ENCODE data around the gene USP9X. TPM values are rescaled to one million over a fixed set of nuclear protein-coding genes. Genes with fewer than 3 reads are reported as not detected.
A peak's percentile ranks its signal among the peaks of the same experiment; 100 is the strongest.
"Not testable (repeated sequence)": the region's sequence is repeated elsewhere in the genome, so short reads cannot be mapped to it uniquely, and the experiment has no call there.

The USP9X gene
- total and polyA plus RNA-seq, 4 experiments from 2014 or later: 12.9 to 78.2 (median 53.4) TPM

GRCh38 chrX:41178201-41178600 is 93.0 kb downstream of the USP9X start:
- intact Hi-C loops (cut with micrococcal nuclease): no loop called here
- H3K27me3 Mint-ChIP-seq: no peaks in the 10 kb centered on the region
- POLR2A ChIA-PET (ENCODE audit: partially characterized antibody): no interaction called here
- Histone ChIP-seq H3K4me3 (ENCODE audit: low read length in 2 of 2) (no peak overlapping the region), H3K36me3 (ENCODE audit: insufficient read depth, low read length) (peaks cover 8% of the 10 kb centered on the region), H3K27me3 (ENCODE audit: insufficient read depth, low read length) (no peaks in the 10 kb centered on the region), H3K4me1 (ENCODE audit: insufficient read depth, low read length) (peaks cover 21% of the 10 kb centered on the region), H3K27ac (ENCODE audit: low read depth, low read length) (no peak overlapping the region), H3K9me3 (ENCODE audit: control insufficient read depth in 1 of 2, low read length in 2 of 2) (no peaks in the 10 kb centered on the region)
- peak overlapping the region in 4 of 8 donors; percentile 3 to 52 (median 30) for H3K4me3 Mint-ChIP-seq
- H3K36me3 Mint-ChIP-seq: peaks cover 34 to 39% of the 10 kb centered on the region in 2 donors
- H3K9me3 Mint-ChIP-seq: no peaks in the 10 kb centered on the region
- CTCF ChIA-PET (ENCODE audit: partially characterized antibody): interaction anchor here (0.7 to 1.1 kb wide), 2 partner anchors 24 to 33 kb away, joined by 3 to 4 read pairs; no protein-coding TSS in a partner anchor
- peak; percentile 4 to 28 (median 15) for DNase-seq
- peaks cover 29 to 48% (median 40%) of the 10 kb centered on the region in 4 donors for H3K4me1 Mint-ChIP-seq
- peak overlapping the region in 3 of 7 donors; percentile 10 to 38 (median 19) for H3K27ac Mint-ChIP-seq

- ChIA-PET CTCF (ENCODE audit: partially characterized antibody) (interaction anchor here (0.7 to 3.9 kb wide), 26 partner anchors 8 to 514 kb away, joined by 3 to 26 read pairs (median 4); no protein-coding TSS in a partner anchor), POLR2A (ENCODE audit: partially characterized antibody) (interaction anchor here (1.8 kb wide), 1 partner anchor 262 kb away, joined by 5 read pairs; no protein-coding TSS in a partner anchor)
- H3K4me1 Mint-ChIP-seq: peaks cover 32 to 48% (median 40%) of the 10 kb centered on the region in 4 donors
- intact Hi-C loops (cut with micrococcal nuclease): loop anchor here (1.0 kb wide), 2 partner anchors 73 to 262 kb away; no protein-coding TSS in a partner anchor
- peaks cover 9% of the 10 kb centered on the region for H3K36me3 ChIP-seq (ENCODE audit: insufficient read depth, low read length)
- H3K4me3 ChIP-seq (ENCODE audit: low read length in 2 of 2): no peak overlapping the region
- no peak overlapping the region for H3K27ac ChIP-seq (ENCODE audit: low read depth, low read length)
- no peaks in the 10 kb centered on the region for H3K9me3 ChIP-seq (ENCODE audit: control insufficient read depth in 1 of 2, low read length in 2 of 2)
- H3K27ac Mint-ChIP-seq: peak overlapping the region in 6 of 7 donors; percentile 0 to 41 (median 28)
- no peaks in the 10 kb centered on the region for H3K27me3 ChIP-seq (ENCODE audit: insufficient read depth, low read length)
- peak overlapping the region in 2 of 8 donors; percentile 30 to 32 for H3K4me3 Mint-ChIP-seq
- DNase-seq: peak; percentile 47 to 60 (median 55)
- H3K4me1 ChIP-seq (ENCODE audit: insufficient read depth, low read length): peaks cover 21% of the 10 kb centered on the region
- H3K27me3 Mint-ChIP-seq: no peaks in the 10 kb centered on the region
- no peaks in the 10 kb centered on the region for H3K9me3 Mint-ChIP-seq
- H3K36me3 Mint-ChIP-seq: peaks cover 38 to 40% of the 10 kb centered on the region in 2 donors
These were observed 95.1 kb downstream of the USP9X start for GRCh38 chrX:41180194-41180908.

GRCh38 chrX:41184312-41184711 is 99.1 kb downstream of the USP9X start:
- Mint-ChIP-seq H3K9me3 (no peaks in the 10 kb centered on the region), H3K4me3 (no peak overlapping the region), H3K27me3 (no peaks in the 10 kb centered on the region), H3K4me1 (peaks cover 15 to 22% (median 18%) of the 10 kb centered on the region in 4 donors), H3K27ac (peak overlapping the region in 1 of 7 donors; percentile 77), H3K36me3 (peaks cover 54 to 64% of the 10 kb centered on the region in 2 donors)
- ChIA-PET CTCF (ENCODE audit: partially characterized antibody) (no interaction called here), POLR2A (ENCODE audit: partially characterized antibody) (no interaction called here)
- no peak overlapping the region for H3K4me3 ChIP-seq (ENCODE audit: low read length in 2 of 2)
- intact Hi-C loops (cut with micrococcal nuclease): no loop called here
- DNase-seq: no peak
- peaks cover 23% of the 10 kb centered on the region for H3K36me3 ChIP-seq (ENCODE audit: insufficient read depth, low read length)
- no peak overlapping the region for H3K27ac ChIP-seq (ENCODE audit: low read depth, low read length)
- no peaks in the 10 kb centered on the region for H3K9me3 ChIP-seq (ENCODE audit: control insufficient read depth in 1 of 2, low read length in 2 of 2)
- peaks cover 8% of the 10 kb centered on the region for H3K4me1 ChIP-seq (ENCODE audit: insufficient read depth, low read length)
- H3K27me3 ChIP-seq (ENCODE audit: insufficient read depth, low read length): no peaks in the 10 kb centered on the region

GRCh38 chrX:41186946-41187345 is 101.7 kb downstream of the USP9X start:
- H3K36me3 Mint-ChIP-seq: peaks cover 60 to 77% of the 10 kb centered on the region in 2 donors
- intact Hi-C loops (cut with micrococcal nuclease): not testable (repeated sequence)

GRCh38 chrX:41189156-41189555 is 103.9 kb downstream of the USP9X start:
- no peak overlapping the region for H3K4me3 ChIP-seq (ENCODE audit: low read length in 2 of 2)
- no peak overlapping the region for H3K27ac ChIP-seq (ENCODE audit: low read depth, low read length)
- Mint-ChIP-seq H3K27ac (no peak overlapping the region), H3K27me3 (no peaks in the 10 kb centered on the region), H3K9me3 (no peaks in the 10 kb centered on the region), H3K36me3 (peaks cover 64 to 73% of the 10 kb centered on the region in 2 donors), H3K4me3 (no peak overlapping the region), H3K4me1 (peaks cover 0 to 8% (median 3%) of the 10 kb centered on the region in 4 donors)
- H3K4me1 ChIP-seq (ENCODE audit: insufficient read depth, low read length): no peaks in the 10 kb centered on the region
- no peaks in the 10 kb centered on the region for H3K9me3 ChIP-seq (ENCODE audit: control insufficient read depth in 1 of 2, low read length in 2 of 2)
- POLR2A ChIA-PET (ENCODE audit: partially characterized antibody): no interaction called here
- intact Hi-C loops (cut with micrococcal nuclease): no loop called here
- H3K36me3 ChIP-seq (ENCODE audit: insufficient read depth, low read length): peaks cover 33% of the 10 kb centered on the region
- DNase-seq: no peak
- CTCF ChIA-PET (ENCODE audit: partially characterized antibody): interaction anchor here (1.0 kb wide), 1 partner anchor 9 kb away, joined by 4 read pairs; no protein-coding TSS in a partner anchor
- no peaks in the 10 kb centered on the region for H3K27me3 ChIP-seq (ENCODE audit: insufficient read depth, low read length)

More at GRCh38 chrX:41186946-41187345, 101.7 kb downstream of the USP9X start:
- H3K9me3 Mint-ChIP-seq; H3K4me3 Mint-ChIP-seq; H3K27me3 ChIP-seq (ENCODE audit: insufficient read depth, low read length); H3K27me3 Mint-ChIP-seq; CTCF ChIA-PET (ENCODE audit: partially characterized antibody); H3K4me1 ChIP-seq (ENCODE audit: insufficient read depth, low read length); H3K27ac ChIP-seq (ENCODE audit: low read depth, low read length); H3K4me3 ChIP-seq (ENCODE audit: low read length in 2 of 2); DNase-seq; H3K9me3 ChIP-seq (ENCODE audit: control insufficient read depth in 1 of 2, low read length in 2 of 2); POLR2A ChIA-PET (ENCODE audit: partially characterized antibody): not testable (repeated sequence)
- peaks cover 33% of the 10 kb centered on the region for H3K36me3 ChIP-seq (ENCODE audit: insufficient read depth, low read length)
- Mint-ChIP-seq H3K27ac (peak overlapping the region in 1 of 7 donors; percentile 72), H3K4me1 (peaks cover 4 to 12% (median 5%) of the 10 kb centered on the region in 4 donors)

- H3K36me3 Mint-ChIP-seq: peaks cover 55 to 62% of the 10 kb centered on the region in 2 donors
- Histone ChIP-seq H3K36me3 (ENCODE audit: insufficient read depth, low read length) (peaks cover 16% of the 10 kb centered on the region), H3K9me3 (ENCODE audit: control insufficient read depth in 1 of 2, low read length in 2 of 2) (no peaks in the 10 kb centered on the region)
These were observed 107.6 kb downstream of the USP9X start for GRCh38 chrX:41192880-41193279.

GRCh38 chrX:41198410-41198809 is 113.2 kb downstream of the USP9X start:
- H3K27ac Mint-ChIP-seq: no peak overlapping the region
- ChIA-PET CTCF (ENCODE audit: partially characterized antibody) (no interaction called here), POLR2A (ENCODE audit: partially characterized antibody) (no interaction called here)
- no peak overlapping the region for H3K4me3 Mint-ChIP-seq
- DNase-seq: no peak
- intact Hi-C loops (cut with micrococcal nuclease): no loop called here
- H3K4me1 ChIP-seq (ENCODE audit: insufficient read depth, low read length): no peaks in the 10 kb centered on the region
- peaks cover 9% of the 10 kb centered on the region for H3K36me3 ChIP-seq (ENCODE audit: insufficient read depth, low read length)
- H3K27me3 ChIP-seq (ENCODE audit: insufficient read depth, low read length): no peaks in the 10 kb centered on the region
- peaks cover 0 to 4% (median 0%) of the 10 kb centered on the region in 8 donors for H3K9me3 Mint-ChIP-seq
- H3K4me3 ChIP-seq (ENCODE audit: low read length in 2 of 2): no peak overlapping the region
- H3K27me3 Mint-ChIP-seq: no peaks in the 10 kb centered on the region
- H3K4me1 Mint-ChIP-seq: peaks cover 2 to 11% (median 3%) of the 10 kb centered on the region in 4 donors
- no peaks in the 10 kb centered on the region for H3K9me3 ChIP-seq (ENCODE audit: control insufficient read depth in 1 of 2, low read length in 2 of 2)
- H3K27ac ChIP-seq (ENCODE audit: low read depth, low read length): no peak overlapping the region
- peaks cover 48 to 51% of the 10 kb centered on the region in 2 donors for H3K36me3 Mint-ChIP-seq

More at GRCh38 chrX:41192880-41193279, 107.6 kb downstream of the USP9X start:
- ChIA-PET CTCF (ENCODE audit: partially characterized antibody) (interaction anchor here (0.9 kb wide), 1 partner anchor 12 kb away, joined by 3 read pairs; no protein-coding TSS in a partner anchor), POLR2A (ENCODE audit: partially characterized antibody) (no interaction called here)
- peaks cover 0 to 4% (median 1%) of the 10 kb centered on the region in 4 donors for H3K4me1 Mint-ChIP-seq
- Histone ChIP-seq H3K27ac (ENCODE audit: low read depth, low read length) (no peak overlapping the region), H3K4me1 (ENCODE audit: insufficient read depth, low read length) (no peaks in the 10 kb centered on the region), H3K27me3 (ENCODE audit: insufficient read depth, low read length) (no peaks in the 10 kb centered on the region), H3K4me3 (ENCODE audit: low read length in 2 of 2) (no peak overlapping the region)
- H3K4me3 Mint-ChIP-seq: no peak overlapping the region
- DNase-seq: no peak
- no peaks in the 10 kb centered on the region for H3K27me3 Mint-ChIP-seq
- H3K27ac Mint-ChIP-seq: peak overlapping the region in 3 of 7 donors; percentile 18 to 93 (median 67)
- intact Hi-C loops (cut with micrococcal nuclease): no loop called here
- H3K9me3 Mint-ChIP-seq: no peaks in the 10 kb centered on the region
